MM.1S (cell line): ENCODE results near the gene RNF222.

Source experiments
- CTCF ChIP-seq: fragments of 300-600 bp; sonication (generic); IDR thresholded peaks from 2 replicates; pipeline ENCODE4 v1.5.1; 2016; ENCODE audit warnings: antibody characterized with exemption, low read length, mixed read lengths
- EZH2 ChIP-seq: fragments of 300-600 bp; sonication (generic); optimal IDR thresholded peaks from 2 replicates; pipeline ENCODE3; 2017; ENCODE audit warnings: low read depth, mild to moderate bottlenecking, antibody characterized with exemption, low read length, mixed read lengths
- EZH2phosphoT487 ChIP-seq: fragments of 300-600 bp; sonication (generic); IDR thresholded peaks from 2 replicates; pipeline ENCODE4 v1.6.1; 2018; ENCODE audit warnings: antibody characterized with exemption, low read length

GRCh38 chr17:8438441-8438840 is 40.8 kb upstream of the RNF222 start:
- TF ChIP-seq CTCF (no peak), EZH2phosphoT487 (no peak), EZH2 (no peak)
